CD4-positive, alpha-beta T cell treated with Interleukin-15 for 4 hours (primary cell): Measurements from ENCODE around the gene SEC24A.
A peak's percentile ranks its signal among the peaks of the same experiment; 100 is the strongest.
"Not testable (repeated sequence)": the region's sequence is repeated elsewhere in the genome, so short reads cannot be mapped to it uniquely, and the experiment has no call there.

Experiments
- DNase-seq: peaks from one replicate; pipeline ENCODE4 v3.0.0-alpha.2; 2020; ENCODE audit warnings: low spot score

The SEC24A gene

DNA sequence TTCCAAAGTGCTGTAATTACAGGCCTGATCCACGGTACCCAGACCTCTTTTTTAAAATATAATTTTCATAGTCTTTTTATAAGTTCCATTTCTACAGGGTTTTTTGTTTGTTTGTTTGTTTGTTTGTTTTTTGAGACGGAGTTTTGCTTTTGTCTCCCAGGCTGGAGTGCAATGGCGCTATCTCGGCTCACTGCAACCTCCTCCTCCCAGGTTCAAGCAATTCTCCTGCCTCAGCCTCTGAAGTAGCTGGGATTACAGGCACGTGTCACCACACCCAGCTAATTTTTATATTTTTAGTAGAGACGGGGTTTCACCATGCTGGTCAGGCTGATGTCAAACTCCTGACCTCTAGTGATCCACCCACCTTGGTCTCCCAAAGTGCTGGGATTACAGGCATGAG lies 2.1 kb downstream of the SEC24A start:
- not testable (repeated sequence) for DNase-seq

DNA sequence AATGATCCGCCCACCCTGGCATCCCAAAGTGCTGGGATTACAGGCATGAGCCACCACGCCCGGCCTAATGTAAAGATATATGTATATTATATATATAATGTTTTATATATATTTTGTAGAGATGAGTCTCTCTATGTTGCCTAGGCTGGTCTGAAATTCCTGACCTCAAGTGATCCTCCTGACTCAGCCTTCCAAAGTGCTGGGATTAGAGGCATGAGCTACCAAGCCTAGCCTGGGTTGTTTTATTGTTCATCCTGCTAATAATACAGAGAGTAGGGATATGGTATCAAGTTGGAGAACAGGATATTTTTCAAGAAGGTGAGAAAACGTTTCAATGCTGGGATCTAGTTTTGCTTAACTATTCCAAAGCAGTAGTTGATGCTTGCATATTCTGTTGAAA lies 2.9 kb downstream of the SEC24A start:
- no peak for DNase-seq

DNA sequence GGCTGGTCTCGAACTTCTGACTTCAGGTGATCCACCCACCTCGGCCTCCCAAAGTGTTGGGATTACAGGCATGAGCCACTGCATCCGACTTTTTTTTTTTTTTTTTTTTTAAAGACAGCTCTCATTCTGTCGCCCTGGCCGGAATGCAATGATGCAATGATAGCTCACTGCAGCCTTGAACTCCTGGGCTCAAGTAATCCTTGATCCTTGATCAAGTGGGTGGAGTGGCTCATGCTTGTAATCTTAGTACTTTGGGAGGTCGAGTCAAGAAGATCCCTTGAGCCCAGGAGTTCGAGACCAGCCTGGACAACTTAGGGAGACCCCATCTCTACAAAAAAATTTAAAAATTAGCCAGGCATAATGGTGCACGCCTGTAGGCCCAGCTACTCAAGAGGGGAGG lies 8.1 kb downstream of the SEC24A start:
- DNase-seq: no peak

DNA sequence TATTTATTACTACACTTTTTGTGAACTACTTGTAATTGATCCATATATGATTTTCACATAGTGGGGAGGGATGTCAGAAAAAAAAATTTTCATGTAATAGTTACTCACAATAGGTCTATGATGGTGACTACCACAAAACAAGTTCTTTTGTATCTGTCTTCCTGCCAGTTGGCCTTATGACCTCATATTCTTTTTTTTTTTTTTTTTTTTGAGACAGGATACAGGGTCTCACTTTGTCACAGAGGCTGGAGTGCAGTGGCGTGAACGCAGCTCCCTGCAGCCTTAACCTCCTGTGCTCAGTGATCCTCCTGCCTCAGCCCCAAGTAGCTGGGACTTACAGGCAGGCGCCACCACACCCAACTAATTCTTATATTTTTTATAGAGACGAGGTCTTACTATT lies 10.9 kb downstream of the SEC24A start:
- DNase-seq: no peak

DNA sequence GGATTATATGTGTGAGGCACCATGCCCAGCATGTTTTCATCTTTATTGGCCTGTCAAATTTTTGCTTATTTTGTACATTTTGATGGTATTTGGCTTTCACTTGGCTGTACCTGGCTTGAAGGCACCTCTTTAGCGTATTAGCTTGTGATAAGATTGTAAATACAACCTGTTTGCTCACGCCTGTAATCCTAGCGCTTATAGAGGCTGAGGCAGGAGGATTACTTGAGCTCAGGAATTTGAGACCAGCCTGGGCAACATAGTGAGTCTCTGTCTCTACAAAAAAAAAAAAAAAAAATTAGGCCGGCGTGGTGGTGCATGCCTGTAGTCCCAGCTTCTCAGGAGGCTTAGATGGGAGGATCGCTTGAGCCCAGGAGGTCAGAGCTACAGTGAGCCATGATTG lies 11.3 kb downstream of the SEC24A start:
- no peak for DNase-seq

DNA sequence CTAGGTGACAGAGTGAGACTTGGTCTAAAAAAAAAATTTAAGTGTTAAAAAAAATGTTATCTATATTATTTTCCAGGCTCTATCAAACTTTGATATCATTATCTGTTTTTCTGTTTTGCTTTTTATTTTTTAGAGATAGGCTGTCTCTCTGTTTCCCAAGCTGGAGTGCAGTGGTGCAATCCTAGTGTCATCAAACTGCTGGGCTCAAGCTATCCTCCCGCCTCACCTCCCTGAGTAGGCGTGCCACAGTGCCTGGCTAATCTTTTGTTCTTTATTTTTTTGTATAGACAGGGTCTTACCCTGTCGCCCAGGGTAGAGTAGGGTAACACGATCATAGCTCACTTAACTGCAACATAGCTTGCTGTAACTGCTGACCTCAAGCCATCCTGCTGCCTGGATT lies 14.4 kb downstream of the SEC24A start:
- no peak for DNase-seq

DNA sequence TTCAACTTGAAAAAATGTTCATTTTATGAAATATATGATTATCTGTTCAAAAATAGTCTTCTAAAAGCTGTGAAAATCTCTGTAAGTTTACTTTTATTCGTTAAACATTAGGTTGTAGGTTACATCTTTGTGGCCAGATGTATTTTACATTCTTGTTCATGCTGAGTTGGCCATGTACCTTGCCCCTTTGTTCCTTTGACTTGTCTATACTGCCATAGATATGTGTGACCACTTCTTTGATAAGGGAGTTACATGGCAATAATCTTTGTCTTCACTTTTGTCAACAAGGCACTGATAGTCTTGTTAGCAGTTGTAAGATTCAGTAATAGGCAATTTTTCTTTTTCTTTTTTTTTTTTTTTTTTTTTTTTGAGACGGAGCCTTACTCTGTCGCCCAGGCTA lies 15.9 kb downstream of the SEC24A start:
- DNase-seq: no peak

DNA sequence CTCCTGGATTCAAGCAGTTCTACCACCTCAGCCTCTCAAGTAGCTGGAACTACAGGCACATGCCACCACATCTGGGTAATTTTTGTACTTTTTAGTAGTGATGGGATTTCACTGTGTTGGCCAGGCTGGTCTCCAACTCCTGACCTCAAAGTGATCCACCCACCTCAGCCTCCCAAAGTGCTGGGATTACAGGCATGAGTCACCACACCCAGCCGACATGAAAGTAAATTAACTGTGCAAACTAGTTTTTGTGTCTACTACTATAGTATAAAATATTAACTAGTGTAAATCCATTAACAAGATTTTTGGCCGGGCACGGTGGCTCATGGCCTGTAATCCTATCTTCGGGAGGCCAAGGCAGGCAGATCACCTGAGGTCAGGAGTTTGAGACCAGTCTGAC lies 25.0 kb downstream of the SEC24A start:
- DNase-seq: not testable (repeated sequence)

DNA sequence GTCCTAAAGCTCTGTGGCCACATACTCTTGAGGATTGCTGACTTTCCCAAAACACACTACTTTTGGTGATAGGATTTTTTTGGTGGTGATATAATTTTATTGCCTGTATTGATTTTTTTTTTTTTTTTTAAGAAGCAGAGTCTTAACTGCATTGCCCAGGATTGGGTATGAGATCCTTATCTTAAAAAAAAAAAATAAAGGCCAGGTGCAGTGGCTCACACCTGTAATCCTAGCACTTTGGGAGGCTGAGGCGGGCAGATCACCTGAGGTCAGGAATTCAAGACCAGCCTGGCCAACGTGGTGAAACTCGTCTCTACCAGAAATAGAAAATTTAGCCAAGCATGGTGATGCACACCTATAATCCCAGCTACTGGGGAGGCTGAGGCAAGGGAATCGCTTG lies 28.8 kb downstream of the SEC24A start:
- DNase-seq: not testable (repeated sequence)

DNA sequence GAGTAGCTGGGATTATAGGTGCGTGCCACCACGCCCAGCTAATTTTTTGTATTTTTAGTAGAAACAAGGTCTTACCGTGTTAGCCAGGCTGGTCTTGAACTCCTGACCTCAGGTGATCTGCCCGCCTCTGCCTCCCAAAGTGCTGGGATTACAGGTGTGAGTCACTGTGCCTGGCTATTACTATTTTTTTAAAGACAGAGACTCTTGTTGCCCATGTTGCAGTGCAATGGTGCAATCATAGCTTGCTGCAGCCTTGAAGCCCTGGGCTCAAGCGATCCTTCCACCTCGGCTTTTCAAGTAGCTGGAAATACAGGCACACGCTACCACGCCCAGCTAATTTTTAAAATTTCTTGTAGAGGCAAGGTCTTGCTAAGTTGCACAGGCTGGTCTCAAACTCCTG lies 41.6 kb downstream of the SEC24A start:
- not testable (repeated sequence) for DNase-seq

DNA sequence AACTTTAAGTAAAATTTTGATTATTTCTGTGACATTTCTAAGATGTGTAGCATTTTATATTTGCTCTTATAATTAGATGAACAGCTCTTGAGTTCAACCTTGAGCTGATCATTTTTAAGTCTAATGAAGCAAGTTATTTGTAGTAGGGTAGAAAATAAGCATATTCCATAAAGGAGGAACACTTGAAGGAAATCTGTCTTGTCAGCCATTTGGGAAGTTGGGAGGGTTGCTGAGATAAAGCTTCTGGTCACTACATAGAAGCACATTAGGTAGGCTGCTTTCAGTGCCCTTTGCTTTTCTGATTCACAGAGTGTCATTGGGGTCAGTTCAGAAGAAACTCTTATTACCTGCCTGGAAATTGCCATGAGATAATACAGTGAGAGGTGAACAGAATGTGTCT lies 44.1 kb downstream of the SEC24A start:
- DNase-seq: no peak

DNA sequence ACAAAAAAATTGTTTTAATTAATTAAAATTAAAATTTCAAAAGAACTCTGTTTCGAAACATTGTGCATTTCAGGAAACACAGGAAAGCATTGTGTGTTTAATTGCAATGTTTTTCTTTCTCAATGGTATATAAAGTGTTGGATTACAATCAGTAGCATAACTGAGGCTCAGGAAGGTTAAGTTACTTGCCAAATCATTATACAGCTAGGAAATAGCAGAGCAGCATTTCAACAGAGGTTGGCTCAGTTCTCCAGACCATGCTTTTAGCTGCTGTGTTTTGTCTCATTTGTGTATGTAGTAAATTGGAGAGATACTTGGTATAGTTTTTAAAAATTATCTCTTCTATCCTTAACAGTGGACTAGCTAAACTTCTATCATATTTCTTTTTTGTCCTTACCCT lies 59.7 kb downstream of the SEC24A start:
- no peak for DNase-seq

DNA sequence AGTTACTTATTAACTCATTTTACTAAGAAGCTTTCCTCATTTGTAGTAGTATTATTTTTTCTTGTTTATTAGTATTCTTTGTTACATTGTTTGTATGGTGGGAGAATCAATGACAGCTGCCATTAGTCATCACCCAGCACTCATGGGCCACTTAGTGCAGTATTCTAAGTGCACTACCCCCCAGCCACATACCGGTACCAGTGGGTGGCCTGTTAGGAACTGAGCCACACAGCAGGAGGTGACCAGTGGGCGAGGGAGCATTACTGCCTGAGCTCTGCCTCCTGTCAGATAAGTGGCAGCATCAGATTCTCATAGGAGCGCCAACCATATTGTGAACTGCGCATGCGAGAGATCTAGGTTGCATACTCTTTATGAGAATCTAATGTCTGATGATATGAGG lies 65.5 kb downstream of the SEC24A start:
- no peak for DNase-seq

DNA sequence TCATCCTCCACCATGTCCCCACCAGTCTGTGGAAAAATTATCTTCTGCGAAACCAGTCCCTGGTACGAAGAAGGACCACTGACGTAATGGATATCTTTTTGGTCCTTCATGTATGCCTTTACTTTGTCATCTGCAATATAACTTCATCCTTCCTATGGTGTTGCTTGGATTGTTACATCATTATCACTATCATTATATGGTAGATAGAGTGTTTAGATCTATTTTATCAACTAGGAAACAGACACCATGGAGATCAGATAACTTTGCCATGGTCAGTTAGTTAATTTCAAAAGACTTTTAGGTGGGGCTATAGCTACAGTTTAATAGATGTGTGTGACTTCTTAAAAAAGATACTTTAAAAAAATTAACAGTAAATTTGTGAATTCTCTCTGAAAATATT lies 66.0 kb downstream of the SEC24A start:
- DNase-seq: no peak

DNA sequence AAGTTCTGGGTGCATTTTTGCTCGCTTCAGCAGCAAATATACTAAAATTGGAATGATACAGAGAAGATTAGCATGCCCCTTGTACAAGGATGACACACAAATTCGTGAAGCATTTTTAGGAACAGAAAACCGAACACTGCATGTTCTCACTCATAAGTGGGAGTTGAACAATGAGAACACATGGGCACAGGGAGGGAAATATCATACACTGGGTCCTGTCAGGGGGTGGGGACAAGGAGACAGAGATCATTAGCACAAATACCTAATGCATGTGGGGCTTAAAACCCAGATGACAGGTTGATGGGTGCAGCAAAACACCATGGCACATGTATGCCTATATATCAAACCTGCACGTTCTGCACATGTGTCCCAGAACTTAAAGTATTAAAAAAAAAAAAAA lies 66.9 kb downstream of the SEC24A start:
- DNase-seq: not testable (repeated sequence)

DNA sequence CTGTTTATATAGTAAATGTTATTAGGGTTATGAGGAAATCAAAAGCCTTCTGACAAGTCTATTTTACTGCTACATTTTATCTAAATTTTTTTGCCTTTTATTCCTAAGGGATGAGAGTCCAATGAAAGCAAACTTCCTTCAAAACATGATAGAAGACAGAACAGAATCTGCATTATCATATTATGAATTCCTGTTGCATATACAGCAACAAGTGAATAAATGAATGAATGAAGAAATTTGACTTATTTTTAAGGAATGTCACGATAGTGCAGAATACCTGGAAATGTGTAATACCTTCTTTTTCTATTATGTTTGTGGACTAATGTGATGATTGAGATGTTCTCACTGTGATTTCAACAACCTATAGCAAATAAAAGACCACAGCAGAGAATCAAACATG lies 76.3 kb downstream of the SEC24A start:
- DNase-seq: no peak

DNA sequence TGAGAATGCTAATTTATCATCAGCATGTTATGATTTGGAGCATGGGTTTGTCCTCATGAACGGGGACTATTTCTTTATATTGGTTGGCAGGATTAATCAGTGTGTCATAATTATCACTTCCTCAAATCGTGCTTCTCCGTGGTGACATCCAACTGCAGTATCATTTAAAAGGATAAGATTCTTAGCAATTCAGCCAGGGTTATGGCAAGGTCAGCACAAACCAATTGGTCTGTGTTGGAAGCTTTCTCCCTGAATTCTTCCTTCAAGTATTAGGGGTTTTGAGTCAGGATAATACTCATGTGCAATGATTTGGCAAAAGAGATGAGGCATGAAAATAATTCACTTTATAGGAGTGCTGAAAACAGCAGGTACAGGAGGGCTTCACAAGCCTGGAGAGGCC lies 84.2 kb downstream of the SEC24A start:
- DNase-seq: no peak

DNA sequence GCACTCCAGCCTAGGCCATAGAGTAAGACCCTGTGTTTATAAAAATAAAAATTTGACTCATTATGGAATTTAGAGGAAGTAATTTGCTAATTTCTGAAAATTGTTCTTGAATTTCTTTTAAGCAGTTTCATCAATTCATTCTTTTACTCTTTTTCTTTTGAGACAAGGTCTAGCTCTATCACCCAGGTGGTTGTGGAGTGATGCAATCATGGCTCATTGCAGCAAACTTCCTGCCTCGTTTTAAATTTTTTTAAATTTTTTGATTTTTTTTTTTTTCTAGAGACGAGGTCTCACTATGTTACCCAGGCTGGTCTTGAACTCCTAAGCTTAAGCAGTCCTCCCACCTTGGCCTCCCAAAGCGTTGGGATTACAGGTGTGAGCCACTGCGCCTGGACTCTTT lies 86.7 kb downstream of the SEC24A start:
- DNase-seq: no peak

DNA sequence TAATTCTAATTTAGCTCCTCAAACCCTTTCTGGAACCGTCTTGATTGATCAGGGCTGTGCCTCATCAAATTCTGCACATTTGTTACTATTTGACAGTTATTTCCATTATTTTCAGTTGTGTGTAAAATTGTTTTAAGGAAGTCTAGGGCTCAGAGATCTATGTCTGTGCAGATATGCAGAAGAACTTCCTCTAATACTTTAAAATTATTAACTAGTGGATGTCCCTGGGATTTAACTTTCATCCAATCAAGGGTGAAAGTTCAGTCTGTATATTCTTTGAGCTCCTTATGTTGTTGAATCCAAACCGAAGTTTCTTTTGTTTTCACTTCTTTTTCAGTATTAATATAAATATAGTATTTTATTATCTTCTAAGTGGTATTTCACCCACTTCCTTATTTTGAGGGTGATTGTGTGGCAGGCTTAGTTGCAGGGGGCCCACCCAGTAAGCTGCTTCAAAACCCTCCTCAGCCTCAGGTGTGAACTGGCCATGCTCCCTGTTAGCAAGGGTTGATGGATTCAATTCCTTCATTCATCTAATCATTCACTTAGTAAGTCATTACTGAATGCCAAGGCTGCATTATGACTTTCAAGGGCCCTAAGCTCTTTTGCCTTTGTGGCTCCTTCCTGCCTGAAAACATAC lies 87.7 kb downstream of the SEC24A start:
- DNase-seq: no peak

DNA sequence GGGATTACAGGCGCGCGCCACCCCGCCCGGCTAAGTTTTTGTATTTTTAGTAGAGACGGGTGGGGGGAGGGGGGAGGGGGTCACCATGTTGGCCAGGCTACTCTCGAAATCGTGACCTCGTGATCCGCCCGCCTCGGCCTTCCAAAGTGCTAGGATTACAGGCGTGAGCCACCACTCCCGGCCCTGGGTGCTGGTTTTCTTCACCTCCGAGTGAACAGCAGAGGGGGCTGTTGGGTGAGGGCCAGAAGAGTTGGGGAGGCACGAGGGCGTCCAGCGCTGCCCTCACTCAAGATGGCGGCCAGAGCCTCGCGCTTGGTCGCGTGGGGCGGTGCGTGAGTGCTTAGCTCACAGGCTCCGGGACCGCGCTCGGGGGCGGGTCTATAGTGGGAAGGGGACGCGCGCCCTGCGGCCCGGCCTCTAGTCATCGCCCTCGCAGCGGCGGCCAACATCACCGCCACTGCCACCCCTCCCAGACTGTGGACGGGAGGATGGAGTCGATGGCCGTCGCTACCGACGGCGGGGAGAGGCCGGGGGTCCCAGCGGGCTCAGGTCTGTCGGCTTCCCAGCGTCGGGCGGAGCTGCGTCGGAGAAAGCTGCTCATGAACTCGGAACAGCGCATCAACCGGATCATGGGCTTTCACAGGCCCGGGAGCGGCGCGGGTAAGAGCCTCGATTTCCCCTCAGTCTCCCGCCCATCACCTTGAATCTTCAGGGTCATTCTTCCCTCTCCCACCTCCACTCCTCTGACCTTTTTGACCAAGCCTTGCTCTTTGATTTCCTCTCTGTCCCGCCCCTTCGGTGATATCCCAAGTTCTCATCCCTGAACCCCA lies 89.8 kb downstream of the SEC24A start, which contains the start of gene CAMLG:
Gene CAMLG, plus strand, starts transcription at position 416 of the 830 bp plus-strand sequence. Its CDS starts 73 bp downstream, at position 489.
- peak; percentile 97 for DNase-seq

DNA sequence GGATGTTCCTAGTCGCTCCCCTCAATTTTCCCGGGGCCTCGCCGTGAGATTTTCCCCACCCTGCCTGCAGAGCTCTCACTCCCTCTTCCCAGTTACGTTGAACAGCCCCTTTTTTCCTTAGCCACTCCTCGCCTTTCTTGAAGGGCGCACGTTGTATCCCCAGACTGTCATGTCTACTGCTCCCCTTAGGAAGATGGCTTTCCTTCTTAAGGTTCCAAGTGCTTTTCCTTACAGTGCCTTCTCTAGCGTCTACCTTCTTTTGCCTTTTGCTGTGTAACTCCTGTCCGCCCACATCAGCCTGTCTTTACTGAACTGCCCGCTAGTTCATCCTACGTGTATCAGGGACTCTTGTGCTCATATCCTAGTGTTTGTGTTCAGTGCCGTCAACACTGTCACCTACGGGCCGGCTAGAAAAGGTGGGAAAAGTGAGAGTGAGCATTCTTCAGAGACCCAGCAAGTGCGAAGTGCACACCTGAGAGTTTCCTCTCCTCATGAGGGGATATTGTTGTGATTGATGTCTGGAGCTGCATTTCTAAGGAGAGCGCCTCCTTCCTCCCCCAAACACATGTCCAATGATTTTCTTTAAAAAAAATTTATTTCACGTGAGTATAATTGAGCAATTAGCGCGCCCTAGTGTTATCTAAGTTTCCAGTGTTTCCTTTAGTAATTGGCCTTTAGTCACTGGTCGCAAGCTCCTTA lies 90.5 kb downstream of the SEC24A start:
- peak; percentile 33 for DNase-seq

DNA sequence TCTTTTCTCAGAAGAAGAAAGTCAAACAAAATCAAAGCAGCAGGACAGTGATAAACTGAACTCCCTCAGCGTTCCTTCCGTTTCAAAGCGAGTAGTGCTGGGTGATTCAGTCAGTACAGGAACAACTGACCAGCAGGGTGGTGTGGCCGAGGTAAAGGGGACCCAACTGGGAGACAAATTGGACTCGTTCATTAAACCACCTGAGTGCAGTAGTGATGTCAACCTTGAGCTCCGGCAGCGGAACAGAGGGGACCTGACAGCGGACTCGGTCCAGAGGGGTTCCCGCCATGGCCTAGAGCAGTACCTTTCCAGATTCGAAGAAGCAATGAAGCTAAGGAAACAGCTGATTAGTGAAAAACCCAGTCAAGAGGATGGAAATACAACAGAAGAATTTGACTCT lies 92.5 kb downstream of the SEC24A start:
- DNase-seq: no peak

DNA sequence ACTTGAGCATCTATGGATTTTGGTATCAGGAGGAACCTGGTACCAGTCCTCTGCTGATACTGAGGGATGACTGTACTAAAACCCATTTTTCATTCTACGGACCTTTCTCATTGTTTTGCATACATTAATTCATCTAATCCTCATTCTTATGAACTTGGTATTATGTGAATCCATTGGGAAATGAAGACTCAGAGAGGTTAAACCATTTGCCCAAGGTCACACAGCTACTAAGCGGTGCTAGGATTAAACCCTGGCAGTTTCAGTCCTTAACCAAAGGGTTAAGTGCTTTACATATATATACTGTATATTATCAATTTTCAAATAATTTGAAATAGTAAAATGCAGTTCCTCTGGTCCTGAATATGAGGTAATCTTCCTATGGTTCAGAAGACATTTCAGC lies 93.5 kb downstream of the SEC24A start:
- DNase-seq: no peak
